Chondrocyte (in vitro differentiated cells): ENCODE data around the gene DGKI. TPM values are rescaled to one million over a fixed set of nuclear protein-coding genes. Genes with fewer than 3 reads are reported as not detected.

Experiments
- DNase-seq: peaks from one replicate; pipeline ENCODE4 v3.0.0; 2021; ENCODE audit warnings: mixed read lengths, low spot score
- H3K27ac Mint-ChIP-seq: one replicate; pipeline ENCODE4 v1.8.0; 2021; ENCODE audit warnings: mild to moderate bottlenecking, moderate library complexity, mixed read lengths; ENCODE audit not compliant: unreplicated experiment
- H3K27me3 Mint-ChIP-seq: 2 replicates; pipeline ENCODE4 v1.8.0; 2021; ENCODE audit warnings: low read depth, mixed read lengths
- H3K36me3 Mint-ChIP-seq: 2 replicates; pipeline ENCODE4 v1.8.0; 2021; ENCODE audit warnings: low read depth, mixed read lengths
- H3K4me1 Mint-ChIP-seq: 2 replicates; pipeline ENCODE4 v1.8.0; 2021; ENCODE audit warnings: low read depth, mild to moderate bottlenecking, mixed read lengths
- H3K4me3 Mint-ChIP-seq: one replicate; pipeline ENCODE4 v1.8.0; 2021; ENCODE audit warnings: mild to moderate bottlenecking, moderate library complexity, mixed read lengths; ENCODE audit not compliant: unreplicated experiment
- H3K9me3 Mint-ChIP-seq: 2 replicates; pipeline ENCODE4 v1.8.0; 2021; ENCODE audit warnings: low read depth, mixed read lengths
- CTCF ChIP-seq: fragments of 200-600 bp; sonication (generic); IDR thresholded peaks from 2 replicates; pipeline ENCODE4 v1.5.0; 2021; ENCODE audit warnings: antibody characterized with exemption, mild to moderate bottlenecking, moderate library complexity
- total RNA-seq: library from RNA; stranded (reverse); gene quantifications from 3 replicates; pipeline ENCODE4 v1.2.1, GENCODE V29; 2021

DGKI gene
- total RNA-seq, 1 donor from 2014 or later: 15.3 TPM

GRCh38 chr7:137878333-137878961 is 31.7 kb upstream of the DGKI start:
- no peaks in the 10 kb centered on the region for H3K27me3 Mint-ChIP-seq

GRCh38 chr7:137877027-137877675 is 30.4 kb upstream of the DGKI start:
- no peak for TF ChIP-seq CTCF
- Mint-ChIP-seq H3K27ac (peak overlapping the region; percentile 56), H3K27me3 (no peaks in the 10 kb centered on the region), H3K36me3 (peaks cover 58% of the 10 kb centered on the region), H3K9me3 (peaks cover 6% of the 10 kb centered on the region), H3K4me1 (peaks cover 90% of the 10 kb centered on the region), H3K4me3 (no peak overlapping the region)
- no peak for DNase-seq

More at GRCh38 chr7:137878333-137878961, 31.7 kb upstream of the DGKI start:
- Mint-ChIP-seq H3K27ac (peak overlapping the region; percentile 95), H3K36me3 (peaks cover 55% of the 10 kb centered on the region), H3K9me3 (peaks cover 7% of the 10 kb centered on the region), H3K4me1 (peaks cover 95% of the 10 kb centered on the region), H3K4me3 (no peak overlapping the region)
- no peak for DNase-seq
- TF ChIP-seq CTCF: no peak

GRCh38 chr7:137875746-137876145 is 29.0 kb upstream of the DGKI start:
- DNase-seq: no peak
- no peak for TF ChIP-seq CTCF
- Mint-ChIP-seq H3K36me3 (peaks cover 58% of the 10 kb centered on the region), H3K27me3 (no peaks in the 10 kb centered on the region), H3K4me3 (no peak overlapping the region), H3K9me3 (no peaks in the 10 kb centered on the region), H3K4me1 (peaks cover 90% of the 10 kb centered on the region), H3K27ac (peak overlapping the region; percentile 86)

GRCh38 chr7:137873979-137874777 is 27.4 kb upstream of the DGKI start:
- H3K9me3 Mint-ChIP-seq: peaks cover 4% of the 10 kb centered on the region
- peaks cover 52% of the 10 kb centered on the region for H3K36me3 Mint-ChIP-seq
- H3K4me1 Mint-ChIP-seq: peaks cover 78% of the 10 kb centered on the region
- no peak overlapping the region for H3K4me3 Mint-ChIP-seq
- no peak for TF ChIP-seq CTCF
- H3K27me3 Mint-ChIP-seq: no peaks in the 10 kb centered on the region
- peak overlapping the region; percentile 86 for H3K27ac Mint-ChIP-seq
- no peak for DNase-seq

GRCh38 chr7:137873524-137873923 is 26.8 kb upstream of the DGKI start:
- H3K9me3 Mint-ChIP-seq: peaks cover 4% of the 10 kb centered on the region
- no peak for TF ChIP-seq CTCF
- H3K27me3 Mint-ChIP-seq: no peaks in the 10 kb centered on the region
- H3K27ac Mint-ChIP-seq: peak overlapping the region; percentile 86
- no peak overlapping the region for H3K4me3 Mint-ChIP-seq
- no peak for DNase-seq
- peaks cover 71% of the 10 kb centered on the region for H3K4me1 Mint-ChIP-seq
- peaks cover 49% of the 10 kb centered on the region for H3K36me3 Mint-ChIP-seq
